A172 (cell line): ENCODE data around the gene HYDIN. TPM values are rescaled to one million over a fixed set of nuclear protein-coding genes. Genes with fewer than 3 reads are reported as not detected.
"Not testable (repeated sequence)": the region's sequence is repeated elsewhere in the genome, so short reads cannot be mapped to it uniquely, and the experiment has no call there.

Experiments used
- DNase-seq: peaks from one replicate; pipeline ENCODE4 v3.0.0-alpha.2; 2015; ENCODE audit warnings: low spot score
- total RNA-seq: library from RNA; depleted of rRNA; stranded (reverse); fragments of >200 nt; shearing (Covaris generic); gene quantifications from 2 replicates; pipeline ENCODE4 v1.2.3, GENCODE V29; 2014

The HYDIN gene
- total RNA-seq, 1 experiment from 2014 or later: 0.31 TPM

DNA sequence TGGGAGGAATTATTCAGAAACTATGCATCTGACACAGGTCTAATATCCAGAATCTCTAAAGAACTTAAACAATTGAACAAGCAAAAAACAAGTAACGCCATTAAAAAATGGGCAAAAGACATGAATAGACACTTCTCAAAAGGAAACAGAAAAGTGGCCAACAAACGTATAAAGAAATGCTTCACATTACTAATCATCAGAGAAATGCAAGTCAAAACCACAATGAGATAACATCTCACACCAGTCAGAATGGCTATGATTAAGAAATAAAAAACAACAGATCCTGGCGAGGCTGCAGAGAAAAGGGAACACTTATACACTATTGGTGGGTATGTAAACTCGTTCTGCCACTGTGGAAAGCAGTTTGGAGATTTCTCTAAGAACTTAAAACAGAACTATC lies 379.2 kb downstream of the HYDIN start:
- peak; percentile 8 for DNase-seq

DNA sequence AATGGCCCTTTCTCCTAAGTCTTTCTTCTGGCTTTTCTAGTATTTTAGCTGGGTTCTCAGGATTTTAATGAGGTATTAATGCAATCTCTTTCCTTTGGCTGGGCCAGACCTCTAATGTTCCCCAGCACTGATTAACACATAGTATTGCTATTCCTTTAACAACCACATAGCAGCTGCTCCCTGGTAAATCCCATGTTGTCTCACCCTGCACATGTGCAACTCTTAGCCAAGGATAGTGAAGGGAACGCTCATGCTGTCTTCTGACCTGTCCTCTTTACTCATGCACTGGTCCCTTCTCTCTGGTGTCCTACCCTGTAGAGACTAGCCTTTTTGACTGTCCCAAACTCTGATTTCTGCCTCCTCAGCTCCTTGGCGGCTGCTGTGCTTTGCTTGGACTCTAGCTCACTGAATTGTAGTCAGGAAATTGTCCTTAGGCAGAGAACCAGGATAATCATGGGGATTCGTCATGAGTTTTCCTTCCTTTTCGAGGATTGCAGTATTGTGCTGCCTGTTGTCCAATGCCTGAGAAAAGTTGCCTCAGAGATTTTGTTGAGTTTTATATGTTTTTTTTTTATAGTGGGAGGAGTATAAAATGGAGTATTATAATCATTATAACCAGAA lies 406.9 kb downstream of the HYDIN start:
- DNase-seq: not testable (repeated sequence)

DNA sequence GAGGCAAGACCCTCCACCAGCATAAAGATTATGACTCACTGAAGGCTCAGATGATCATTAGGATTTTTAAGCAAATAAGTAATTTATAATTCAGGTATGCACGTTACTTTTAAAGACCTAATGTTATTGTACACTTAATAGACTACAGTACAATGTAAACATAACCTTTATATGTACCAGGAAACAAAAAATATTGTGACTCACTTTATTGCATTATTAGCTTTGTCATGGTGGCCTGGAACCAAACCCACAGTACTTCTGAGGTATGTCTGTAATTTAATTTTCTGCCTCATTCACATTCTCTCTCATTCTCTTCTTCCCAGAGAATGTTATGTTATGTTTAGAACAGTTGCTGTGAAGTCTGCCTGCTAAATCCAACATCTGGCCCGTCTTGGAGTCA lies 407.8 kb downstream of the HYDIN start:
- not testable (repeated sequence) for DNase-seq

DNA sequence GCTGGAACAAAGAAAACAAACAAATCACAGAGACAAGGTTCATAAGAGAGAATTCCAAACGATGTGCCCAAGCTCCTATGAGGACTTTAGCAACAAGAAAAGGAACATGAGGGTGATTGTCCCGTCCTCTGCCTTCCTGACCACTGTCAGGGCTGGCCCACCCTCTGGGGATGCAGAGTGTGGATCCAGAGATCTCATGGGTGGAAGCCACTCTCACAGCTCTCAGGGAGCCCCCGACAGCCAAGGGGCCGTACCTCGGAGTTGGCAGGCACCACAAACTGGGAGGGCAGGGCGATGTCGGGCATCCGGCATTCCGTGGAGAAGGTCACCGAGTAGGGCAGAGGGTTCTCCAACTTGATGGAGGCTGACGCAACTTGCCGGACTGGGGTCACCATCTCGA lies 412.4 kb downstream of the HYDIN start:
- not testable (repeated sequence) for DNase-seq

DNA sequence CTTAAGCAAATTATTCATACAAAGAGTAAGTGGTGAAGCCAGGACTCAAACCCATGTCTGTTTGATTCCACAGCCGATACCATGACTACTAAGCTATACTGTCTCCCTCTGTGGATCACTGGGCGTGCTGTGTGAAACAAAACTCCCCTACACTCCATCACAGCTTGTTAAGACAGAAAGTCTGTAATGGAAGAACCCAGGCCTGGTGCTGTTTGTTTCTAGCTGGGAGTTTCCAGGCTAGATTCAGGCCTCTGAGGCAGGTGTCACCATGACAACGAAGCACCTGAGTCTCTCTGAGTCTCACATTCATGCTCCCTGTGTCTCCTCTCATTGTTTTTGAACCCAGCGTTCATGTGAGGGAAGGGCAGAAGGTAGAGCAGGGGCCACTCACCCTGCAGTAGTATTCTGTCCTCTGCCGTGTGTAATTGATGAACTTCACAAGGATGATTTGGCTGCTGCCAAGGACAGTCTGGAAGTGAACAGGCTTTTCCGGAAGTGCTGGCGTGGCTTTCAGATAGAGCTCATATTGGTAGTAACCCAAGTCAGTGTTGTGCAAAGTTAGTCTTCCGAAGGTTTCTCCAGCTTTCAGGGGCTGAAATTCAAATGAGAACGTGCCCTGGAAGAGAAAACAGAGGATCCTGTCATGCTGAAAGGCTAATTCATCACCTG lies 421.0 kb downstream of the HYDIN start:
- DNase-seq: no peak

DNA sequence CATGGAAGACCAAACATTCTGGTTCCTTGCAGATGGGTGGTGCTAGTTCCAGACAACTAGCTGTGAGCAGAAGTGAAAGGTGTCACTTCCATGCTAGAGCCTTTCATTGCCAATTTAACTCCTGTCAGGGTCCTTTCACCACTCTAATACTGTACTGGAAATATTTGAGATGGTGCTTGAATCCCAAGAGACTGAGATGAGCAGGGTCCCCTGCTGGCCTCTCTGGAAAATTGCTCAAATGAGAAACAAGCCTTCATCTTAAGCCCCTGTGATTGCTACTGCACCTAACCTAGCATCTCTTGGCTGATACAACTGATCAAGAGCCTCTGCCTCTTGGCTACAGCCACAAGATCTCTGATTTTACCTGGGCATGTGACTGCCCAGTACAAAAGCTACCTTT lies 422.2 kb downstream of the HYDIN start:
- no peak for DNase-seq

DNA sequence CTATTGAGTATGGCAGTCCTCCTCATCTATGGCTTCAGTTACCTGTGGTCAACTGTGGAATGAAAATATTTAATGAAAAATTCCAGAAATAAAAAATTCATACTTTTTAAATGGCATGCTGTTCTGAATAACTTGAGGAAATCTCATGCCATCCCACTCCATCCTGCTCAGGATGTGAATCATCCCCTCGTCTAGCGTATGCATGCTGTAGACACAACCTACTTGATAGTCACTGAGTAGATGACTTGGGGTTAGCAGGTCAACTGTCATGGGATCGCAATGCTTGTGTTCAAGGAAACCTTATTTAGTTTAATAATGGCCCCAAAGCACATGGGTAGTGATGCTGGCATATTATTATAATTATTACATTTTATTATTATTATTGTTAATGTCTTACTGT lies 424.7 kb downstream of the HYDIN start:
- DNase-seq: peak; percentile 89

DNA sequence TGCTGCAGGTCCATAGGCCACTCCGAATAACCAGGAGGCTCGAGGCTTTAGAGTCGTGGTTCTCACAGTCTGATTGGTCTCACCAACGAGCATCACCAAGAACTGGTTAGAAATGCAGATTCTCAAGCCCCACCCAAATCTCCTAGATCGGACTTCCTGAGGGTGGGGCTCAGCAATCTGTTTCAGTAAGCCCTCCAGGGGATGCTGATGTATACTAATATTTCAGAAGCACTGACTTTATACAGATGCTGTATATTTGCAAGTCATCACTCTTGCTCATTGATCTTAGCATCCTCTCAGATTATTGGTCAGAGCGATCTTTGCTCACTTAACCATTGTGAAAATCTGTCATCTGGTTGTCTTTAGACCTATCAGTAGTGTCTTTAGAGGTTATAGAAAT lies 425.1 kb downstream of the HYDIN start:
- peak; percentile 73 for DNase-seq

DNA sequence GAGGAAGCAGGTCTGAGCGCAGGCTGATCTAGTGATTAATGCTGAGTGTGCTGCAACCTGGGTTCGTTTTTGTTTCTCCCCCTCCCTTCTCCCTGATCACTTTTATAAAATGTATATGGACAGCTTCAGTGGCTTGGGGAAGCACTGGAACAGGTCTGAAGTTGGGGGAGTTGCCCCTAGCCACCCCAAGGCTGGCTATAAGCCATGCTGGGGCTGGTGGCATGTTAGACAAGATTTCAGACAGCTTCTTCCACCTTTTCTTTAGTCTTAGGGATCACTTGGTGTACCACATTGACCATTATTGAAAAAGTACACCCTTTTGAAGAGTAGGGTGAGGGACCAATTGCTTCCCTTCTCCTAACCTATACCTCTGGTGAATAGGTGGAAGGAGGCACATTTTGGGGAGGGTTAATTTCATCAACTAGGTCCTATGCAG lies 425.8 kb downstream of the HYDIN start:
- no peak for DNase-seq

DNA sequence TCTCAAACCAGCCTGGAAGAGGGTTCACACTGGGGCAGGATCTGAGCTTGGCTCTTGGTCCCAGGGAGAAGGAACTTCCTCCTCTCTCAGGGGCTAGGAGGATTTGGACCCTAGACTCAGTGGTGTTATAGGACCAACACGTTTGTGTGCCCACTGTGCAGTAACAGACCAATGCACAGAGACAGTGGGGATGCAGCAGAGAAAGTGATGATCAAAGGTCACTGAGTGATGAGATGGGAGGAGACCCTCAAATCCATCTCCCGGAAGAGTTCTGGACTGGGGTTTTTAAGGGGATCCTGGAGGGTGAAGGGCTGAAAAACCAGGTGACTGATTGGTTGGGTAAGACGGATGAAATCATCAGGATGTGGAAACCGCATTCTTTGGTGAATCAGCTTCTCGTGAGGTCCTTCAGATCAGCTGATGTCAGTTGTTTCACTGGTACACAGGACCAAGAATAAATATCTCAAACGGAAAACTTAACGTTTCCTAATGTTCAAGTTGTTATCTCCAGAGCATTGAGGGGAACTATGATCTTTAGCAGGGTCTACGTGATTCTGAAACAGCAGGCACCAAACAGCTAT lies 426.3 kb downstream of the HYDIN start:
- peak; percentile 97 for DNase-seq

DNA sequence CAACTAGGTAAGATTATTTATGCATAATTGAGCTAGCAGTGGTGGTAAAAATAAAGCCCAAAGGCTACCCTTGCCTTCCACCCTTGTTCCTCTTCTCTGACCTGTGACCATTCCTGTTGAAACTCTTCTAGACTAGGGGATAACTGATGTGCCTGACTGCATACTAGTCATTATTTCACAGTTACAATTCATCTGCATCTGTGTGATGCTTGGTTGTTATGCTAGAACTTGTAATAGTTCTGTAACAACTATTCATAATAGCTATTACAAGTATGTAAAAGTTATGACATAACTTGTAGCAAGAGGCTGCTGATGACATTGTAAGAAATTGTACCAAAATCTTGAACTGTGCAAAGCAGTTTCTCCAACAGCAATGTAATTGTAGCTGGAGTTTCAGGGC lies 427.2 kb downstream of the HYDIN start:
- no peak for DNase-seq

DNA sequence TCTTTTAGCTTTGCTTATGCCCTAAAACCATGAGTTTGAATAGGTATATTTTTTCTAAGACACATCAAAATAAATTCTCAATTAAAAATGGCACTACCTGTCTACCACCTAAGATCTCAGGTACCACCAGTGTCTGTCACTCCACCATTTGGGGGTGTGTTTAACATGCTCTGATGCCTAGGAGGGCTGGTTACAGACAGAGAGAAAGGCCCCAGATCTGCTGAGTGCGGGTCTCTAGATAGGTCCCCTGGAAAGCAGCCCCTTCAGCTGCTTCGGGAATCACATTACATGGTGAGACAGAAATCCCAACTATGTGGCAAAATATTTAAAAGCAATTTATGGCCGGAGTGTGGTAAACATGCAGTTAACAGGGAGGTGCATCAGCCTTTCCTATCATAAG lies 428.9 kb downstream of the HYDIN start:
- no peak for DNase-seq

DNA sequence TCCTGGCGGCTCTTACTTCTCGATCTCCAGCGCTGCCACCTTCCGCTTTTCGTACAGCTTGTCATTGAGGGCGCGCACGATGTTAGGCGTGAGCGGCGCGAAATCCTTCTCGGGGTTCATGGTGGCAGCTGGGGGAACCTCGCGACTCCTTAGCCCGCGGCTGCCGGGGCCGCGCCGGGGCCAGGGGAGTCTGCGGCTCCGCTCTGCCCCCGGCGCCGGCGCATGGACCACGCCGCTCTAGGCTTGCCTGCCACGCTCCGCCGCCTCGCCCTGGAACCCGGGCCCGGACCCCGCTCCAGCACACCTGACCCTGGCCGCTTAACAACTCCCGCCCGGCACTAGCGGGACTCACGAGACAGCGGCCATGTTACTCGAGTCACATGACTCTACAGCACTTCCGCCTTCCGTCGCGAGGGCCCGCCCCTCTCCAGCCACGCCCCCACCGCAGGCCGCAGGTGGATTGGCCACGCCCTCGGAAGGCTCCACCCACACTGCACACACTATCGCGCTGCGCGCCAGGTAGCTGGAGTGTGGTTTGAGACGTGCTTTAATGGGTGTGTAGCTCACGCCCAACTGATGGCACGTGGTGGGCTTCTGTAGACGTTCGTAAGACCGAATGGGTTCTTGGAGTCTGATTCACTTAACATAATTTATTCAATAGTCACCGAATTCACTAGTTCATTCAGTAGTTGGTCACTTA lies 429.6 kb downstream of the HYDIN start, which contains the start of gene VAC14:
VAC14 (minus strand) TSS at position 378 of the 700 bp plus-strand sequence; CDS start at position 120, 258 bp downstream.
- peak; percentile 87 for DNase-seq

DNA sequence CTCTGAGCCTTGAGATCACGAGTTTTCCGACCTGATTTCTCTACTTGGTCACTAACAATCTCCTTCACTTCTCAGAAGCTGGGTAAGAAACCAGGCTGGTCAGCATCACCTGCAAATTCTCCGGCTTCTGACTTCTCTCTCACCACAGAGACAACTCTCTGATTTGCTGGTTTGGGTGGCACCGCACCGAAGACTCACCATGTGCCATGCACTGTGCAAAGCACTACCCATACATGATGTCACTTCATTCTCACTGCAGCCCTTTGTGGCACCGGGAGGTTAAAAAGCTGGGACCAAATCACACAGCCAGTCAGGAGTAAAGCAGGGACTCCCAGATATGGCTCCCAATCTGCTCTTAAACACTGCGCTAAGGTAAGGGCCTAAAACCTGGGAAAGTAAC lies 430.2 kb downstream of the HYDIN start:
- peak; percentile 8 for DNase-seq

DNA sequence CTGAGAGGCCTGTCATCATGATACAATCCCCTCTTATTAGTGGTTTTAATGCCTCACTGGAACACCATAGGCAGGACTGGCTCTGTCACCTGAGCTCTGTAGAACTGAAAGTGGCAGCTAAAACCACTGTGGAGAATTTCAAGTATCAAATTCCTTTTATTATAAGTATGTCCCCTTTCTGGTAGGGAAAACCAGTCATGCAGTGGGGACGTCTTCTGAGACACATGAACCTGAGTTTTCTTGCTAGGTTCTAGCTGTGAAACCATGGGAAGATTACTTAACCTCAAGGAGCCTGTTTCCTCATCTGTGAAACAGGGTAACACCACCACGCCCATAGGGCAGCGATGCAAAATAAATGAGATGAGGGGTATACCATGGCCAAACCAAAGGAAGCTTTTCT lies 434.2 kb downstream of the HYDIN start:
- no peak for DNase-seq

DNA sequence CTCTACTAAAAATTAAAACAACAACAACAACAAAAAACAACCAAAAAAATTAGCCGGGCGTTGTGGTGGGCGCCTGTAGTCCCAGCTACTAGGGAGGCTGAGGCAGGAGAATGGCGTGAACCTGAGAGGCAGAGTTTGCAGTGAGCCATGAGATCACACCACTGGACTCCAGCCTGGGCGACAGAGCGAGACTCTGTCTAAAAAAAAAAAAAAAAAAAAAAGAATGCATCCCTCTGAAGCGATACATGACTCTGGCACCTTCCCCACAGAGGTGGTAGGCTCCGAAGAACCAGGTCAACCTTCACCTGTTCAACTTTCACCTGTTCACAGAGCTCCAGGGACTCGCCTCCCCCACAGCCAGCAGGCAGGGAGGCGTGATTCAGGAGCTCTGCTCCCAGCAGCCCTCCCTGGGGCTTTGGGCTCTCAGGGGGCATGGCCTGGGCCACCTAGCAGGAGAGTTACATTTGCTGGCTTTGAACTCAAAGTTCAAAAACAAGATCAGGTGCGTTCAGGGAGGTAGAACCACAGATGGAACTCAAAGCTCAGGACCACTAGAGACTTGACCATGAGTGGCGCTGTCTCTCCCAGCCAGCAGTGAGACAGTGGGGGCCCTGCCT lies 435.1 kb downstream of the HYDIN start:
- no peak for DNase-seq

DNA sequence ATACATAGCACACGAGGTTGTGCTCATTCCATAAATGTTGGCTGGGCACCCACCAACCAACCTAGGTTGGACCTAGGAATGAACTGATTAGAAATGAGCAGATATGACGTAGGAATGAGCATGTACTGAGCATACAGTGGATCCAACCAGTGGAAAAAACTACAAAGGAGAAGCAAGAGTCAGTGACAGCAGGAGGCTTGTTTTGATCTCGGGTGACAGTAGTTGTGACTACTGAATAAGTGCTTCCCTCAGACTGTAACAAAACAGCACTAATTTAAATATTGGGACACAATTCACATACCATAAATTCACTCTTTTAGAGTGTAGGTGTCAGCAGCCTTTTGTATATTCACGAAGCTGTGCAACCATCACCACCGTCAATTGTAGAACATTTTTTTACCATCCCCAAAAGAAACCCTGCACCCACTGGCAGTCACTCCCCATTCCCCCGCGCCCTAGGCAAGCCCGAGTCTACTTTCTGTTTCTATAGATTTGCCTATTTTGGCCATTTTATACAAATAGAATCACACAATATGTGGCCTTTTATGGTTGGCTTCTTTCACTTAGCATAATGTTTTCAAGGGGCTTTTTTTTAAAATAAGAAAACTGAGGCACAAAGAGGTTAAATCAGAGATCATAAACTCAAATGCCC lies 436.5 kb downstream of the HYDIN start:
- DNase-seq: no peak

DNA sequence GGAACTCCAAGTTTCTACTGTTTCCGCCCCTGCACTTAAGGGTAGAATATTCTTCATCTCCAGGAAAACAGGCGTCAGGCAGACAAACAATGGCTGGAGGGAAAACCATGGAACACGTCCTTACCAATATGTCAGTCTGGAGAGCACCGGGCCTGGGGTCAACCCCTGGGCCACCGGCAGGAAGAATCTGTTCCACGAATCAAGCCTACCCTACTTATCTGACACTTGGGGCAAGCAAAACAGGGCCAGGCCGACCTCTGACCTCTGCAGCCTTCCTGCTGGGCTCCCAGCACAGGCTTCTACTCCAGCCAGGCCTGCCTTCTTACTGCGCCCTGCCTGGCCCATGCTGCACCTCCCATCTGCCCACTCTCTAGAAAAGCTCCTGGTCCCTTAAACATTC lies 439.7 kb downstream of the HYDIN start:
- DNase-seq: no peak

DNA sequence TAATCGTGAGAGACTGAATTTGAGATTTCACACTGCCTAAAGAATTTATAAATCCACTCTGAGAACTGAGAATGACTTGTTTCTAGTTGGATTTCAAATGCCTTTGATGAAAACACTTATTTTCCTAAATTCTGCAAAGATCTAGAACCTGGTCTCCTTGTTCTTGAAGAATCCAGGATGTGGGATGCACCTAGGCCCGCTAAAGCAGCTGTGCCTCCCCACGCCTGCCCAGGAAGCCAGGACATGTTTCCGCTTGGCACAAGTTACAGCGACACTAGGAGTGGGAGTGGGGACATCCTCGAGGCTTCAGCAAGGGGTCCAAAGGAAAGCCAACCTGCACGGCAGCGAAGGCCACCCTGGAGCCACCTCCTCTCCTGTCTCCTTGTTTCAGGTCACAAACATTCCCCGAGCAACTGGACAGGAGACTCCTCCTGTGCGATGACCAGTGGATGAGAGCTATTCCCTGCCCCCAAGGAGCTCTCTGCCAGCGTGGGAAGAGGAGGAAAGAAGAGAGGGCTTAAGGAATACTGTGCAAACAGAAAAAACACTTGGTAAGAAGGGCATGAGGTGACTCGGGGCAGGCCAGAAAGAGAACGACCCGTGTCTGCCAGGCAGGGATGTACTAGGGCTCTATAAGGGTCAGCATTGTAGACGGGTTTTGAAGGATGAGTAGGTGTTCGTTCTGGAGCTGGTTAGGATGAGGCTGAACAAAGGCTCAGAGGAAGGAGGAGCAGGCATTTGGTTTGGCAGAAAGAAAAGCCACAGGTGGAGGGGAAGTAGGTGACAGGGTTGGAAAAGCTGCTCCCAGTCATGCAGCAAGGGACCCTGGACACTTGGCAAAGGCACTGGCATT lies 440.7 kb downstream of the HYDIN start:
- no peak for DNase-seq
